ENCODE measurements around the gene CRYGN. TPM values are rescaled to one million over a fixed set of nuclear protein-coding genes. Genes with fewer than 3 reads are reported as not detected.
A peak's percentile ranks its signal among the peaks of the same experiment; 100 is the strongest.

Gene CRYGN
- total and polyA plus RNA-seq, 2 of the 13 experiments (the other 11 are each of a cell fraction or from before 2014, with no cell fraction given) = 0.11 TPM; not detected in 1

DNA sequence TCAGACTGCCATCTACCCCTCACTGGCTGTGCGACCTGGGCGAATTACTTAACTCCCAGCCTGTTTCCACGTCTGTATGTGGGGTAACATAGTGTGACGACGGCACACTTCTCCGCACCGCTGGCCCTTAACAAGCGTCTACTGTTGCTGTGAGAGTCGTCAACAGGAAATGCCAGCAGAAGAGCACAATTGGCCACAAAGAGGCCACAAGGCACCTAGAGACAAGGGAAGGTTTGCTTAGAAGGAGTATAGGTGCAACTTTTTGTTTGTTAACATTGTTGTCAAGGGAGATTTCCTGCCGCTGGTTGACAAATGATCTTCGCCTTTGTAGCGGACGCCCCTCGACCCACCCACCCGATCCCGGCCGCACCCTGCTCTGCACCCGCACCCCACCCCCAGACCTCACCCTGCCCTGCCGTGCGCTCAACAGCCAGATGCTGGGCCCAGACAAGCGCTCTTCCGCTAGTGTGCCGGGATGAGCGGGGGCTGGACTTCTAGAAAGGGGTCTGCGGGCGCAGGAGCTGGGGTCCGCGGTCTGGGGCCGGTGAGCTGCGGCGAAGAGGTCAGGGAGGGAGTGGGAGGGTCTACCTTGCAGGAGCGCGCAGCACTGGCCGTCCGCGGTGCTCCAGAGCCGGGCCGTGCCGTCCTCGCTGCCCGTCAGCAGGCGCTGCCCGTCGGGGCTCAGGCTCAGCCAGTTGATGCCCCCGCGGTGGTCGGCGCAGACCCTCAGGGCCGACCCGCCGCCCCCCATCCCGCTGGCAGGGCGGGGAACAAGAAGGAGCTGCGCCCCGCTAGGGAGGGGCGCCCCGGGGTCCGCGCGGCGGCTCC is 30.9 kb downstream of the CRYGN start (continued):
- TF ChIP-seq, protein P1, sequence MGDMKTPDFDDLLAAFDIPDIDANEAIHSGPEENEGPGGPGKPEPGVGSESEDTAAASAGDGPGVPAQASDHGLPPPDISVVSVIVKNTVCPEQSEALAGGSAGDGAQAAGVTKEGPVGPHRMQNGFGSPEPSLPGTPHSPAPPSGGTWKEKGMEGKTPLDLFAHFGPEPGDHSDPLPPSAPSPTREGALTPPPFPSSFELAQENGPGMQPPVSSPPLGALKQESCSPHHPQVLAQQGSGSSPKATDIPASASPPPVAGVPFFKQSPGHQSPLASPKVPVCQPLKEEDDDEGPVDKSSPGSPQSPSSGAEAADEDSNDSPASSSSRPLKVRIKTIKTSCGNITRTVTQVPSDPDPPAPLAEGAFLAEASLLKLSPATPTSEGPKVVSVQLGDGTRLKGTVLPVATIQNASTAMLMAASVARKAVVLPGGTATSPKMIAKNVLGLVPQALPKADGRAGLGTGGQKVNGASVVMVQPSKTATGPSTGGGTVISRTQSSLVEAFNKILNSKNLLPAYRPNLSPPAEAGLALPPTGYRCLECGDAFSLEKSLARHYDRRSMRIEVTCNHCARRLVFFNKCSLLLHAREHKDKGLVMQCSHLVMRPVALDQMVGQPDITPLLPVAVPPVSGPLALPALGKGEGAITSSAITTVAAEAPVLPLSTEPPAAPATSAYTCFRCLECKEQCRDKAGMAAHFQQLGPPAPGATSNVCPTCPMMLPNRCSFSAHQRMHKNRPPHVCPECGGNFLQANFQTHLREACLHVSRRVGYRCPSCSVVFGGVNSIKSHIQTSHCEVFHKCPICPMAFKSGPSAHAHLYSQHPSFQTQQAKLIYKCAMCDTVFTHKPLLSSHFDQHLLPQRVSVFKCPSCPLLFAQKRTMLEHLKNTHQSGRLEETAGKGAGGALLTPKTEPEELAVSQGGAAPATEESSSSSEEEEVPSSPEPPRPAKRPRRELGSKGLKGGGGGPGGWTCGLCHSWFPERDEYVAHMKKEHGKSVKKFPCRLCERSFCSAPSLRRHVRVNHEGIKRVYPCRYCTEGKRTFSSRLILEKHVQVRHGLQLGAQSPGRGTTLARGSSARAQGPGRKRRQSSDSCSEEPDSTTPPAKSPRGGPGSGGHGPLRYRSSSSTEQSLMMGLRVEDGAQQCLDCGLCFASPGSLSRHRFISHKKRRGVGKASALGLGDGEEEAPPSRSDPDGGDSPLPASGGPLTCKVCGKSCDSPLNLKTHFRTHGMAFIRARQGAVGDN (CRISPR knock-in tag; IDR thresholded peaks at IDR 0.05) = peak; percentile 20
- TF ChIP-seq ELF3 (CRISPR knock-in tag; IDR thresholded peaks at IDR 0.05) = peak; percentile 49; the same call in 1 of the 2 replicates
- no peak for TF ChIP-seq SSRP1 (CRISPR knock-in tag; IDR thresholded peaks at IDR 0.05)
- TF ChIP-seq, protein P2, sequence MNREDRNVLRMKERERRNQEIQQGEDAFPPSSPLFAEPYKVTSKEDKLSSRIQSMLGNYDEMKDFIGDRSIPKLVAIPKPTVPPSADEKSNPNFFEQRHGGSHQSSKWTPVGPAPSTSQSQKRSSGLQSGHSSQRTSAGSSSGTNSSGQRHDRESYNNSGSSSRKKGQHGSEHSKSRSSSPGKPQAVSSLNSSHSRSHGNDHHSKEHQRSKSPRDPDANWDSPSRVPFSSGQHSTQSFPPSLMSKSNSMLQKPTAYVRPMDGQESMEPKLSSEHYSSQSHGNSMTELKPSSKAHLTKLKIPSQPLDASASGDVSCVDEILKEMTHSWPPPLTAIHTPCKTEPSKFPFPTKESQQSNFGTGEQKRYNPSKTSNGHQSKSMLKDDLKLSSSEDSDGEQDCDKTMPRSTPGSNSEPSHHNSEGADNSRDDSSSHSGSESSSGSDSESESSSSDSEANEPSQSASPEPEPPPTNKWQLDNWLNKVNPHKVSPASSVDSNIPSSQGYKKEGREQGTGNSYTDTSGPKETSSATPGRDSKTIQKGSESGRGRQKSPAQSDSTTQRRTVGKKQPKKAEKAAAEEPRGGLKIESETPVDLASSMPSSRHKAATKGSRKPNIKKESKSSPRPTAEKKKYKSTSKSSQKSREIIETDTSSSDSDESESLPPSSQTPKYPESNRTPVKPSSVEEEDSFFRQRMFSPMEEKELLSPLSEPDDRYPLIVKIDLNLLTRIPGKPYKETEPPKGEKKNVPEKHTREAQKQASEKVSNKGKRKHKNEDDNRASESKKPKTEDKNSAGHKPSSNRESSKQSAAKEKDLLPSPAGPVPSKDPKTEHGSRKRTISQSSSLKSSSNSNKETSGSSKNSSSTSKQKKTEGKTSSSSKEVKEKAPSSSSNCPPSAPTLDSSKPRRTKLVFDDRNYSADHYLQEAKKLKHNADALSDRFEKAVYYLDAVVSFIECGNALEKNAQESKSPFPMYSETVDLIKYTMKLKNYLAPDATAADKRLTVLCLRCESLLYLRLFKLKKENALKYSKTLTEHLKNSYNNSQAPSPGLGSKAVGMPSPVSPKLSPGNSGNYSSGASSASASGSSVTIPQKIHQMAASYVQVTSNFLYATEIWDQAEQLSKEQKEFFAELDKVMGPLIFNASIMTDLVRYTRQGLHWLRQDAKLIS (CRISPR knock-in tag; IDR thresholded peaks at IDR 0.05) = no peak
- TF ChIP-seq, protein P3, sequence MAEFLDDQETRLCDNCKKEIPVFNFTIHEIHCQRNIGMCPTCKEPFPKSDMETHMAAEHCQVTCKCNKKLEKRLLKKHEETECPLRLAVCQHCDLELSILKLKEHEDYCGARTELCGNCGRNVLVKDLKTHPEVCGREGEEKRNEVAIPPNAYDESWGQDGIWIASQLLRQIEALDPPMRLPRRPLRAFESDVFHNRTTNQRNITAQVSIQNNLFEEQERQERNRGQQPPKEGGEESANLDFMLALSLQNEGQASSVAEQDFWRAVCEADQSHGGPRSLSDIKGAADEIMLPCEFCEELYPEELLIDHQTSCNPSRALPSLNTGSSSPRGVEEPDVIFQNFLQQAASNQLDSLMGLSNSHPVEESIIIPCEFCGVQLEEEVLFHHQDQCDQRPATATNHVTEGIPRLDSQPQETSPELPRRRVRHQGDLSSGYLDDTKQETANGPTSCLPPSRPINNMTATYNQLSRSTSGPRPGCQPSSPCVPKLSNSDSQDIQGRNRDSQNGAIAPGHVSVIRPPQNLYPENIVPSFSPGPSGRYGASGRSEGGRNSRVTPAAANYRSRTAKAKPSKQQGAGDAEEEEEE (CRISPR knock-in tag; IDR thresholded peaks at IDR 0.05; ENCODE audit: borderline replicate concordance) = no peak
- TF ChIP-seq MAZ (IDR thresholded peaks at IDR 0.05; ENCODE audit: borderline replicate concordance, low read depth, low read length) = no peak
- no peak for TF ChIP-seq MAZ (CRISPR knock-in tag; IDR thresholded peaks at IDR 0.05; ENCODE audit: low read depth)
- TF ChIP-seq RARA (CRISPR knock-in tag; IDR thresholded peaks at IDR 0.05) = peak; percentile 37; the same call in 1 of the 2 replicates
- TF ChIP-seq PHF8 (CRISPR knock-in tag; IDR thresholded peaks at IDR 0.05) = peak; percentile 2; the same call in 1 of the 2 replicates
- TF ChIP-seq, protein P4, sequence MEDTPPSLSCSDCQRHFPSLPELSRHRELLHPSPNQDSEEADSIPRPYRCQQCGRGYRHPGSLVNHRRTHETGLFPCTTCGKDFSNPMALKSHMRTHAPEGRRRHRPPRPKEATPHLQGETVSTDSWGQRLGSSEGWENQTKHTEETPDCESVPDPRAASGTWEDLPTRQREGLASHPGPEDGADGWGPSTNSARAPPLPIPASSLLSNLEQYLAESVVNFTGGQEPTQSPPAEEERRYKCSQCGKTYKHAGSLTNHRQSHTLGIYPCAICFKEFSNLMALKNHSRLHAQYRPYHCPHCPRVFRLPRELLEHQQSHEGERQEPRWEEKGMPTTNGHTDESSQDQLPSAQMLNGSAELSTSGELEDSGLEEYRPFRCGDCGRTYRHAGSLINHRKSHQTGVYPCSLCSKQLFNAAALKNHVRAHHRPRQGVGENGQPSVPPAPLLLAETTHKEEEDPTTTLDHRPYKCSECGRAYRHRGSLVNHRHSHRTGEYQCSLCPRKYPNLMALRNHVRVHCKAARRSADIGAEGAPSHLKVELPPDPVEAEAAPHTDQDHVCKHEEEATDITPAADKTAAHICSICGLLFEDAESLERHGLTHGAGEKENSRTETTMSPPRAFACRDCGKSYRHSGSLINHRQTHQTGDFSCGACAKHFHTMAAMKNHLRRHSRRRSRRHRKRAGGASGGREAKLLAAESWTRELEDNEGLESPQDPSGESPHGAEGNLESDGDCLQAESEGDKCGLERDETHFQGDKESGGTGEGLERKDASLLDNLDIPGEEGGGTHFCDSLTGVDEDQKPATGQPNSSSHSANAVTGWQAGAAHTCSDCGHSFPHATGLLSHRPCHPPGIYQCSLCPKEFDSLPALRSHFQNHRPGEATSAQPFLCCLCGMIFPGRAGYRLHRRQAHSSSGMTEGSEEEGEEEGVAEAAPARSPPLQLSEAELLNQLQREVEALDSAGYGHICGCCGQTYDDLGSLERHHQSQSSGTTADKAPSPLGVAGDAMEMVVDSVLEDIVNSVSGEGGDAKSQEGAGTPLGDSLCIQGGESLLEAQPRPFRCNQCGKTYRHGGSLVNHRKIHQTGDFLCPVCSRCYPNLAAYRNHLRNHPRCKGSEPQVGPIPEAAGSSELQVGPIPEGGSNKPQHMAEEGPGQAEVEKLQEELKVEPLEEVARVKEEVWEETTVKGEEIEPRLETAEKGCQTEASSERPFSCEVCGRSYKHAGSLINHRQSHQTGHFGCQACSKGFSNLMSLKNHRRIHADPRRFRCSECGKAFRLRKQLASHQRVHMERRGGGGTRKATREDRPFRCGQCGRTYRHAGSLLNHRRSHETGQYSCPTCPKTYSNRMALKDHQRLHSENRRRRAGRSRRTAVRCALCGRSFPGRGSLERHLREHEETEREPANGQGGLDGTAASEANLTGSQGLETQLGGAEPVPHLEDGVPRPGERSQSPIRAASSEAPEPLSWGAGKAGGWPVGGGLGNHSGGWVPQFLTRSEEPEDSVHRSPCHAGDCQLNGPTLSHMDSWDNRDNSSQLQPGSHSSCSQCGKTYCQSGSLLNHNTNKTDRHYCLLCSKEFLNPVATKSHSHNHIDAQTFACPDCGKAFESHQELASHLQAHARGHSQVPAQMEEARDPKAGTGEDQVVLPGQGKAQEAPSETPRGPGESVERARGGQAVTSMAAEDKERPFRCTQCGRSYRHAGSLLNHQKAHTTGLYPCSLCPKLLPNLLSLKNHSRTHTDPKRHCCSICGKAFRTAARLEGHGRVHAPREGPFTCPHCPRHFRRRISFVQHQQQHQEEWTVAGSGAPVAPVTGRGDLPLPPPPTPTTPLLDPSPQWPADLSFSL (CRISPR knock-in tag; IDR thresholded peaks at IDR 0.05) = peak; percentile 56; the same call in 1 of the 2 replicates
- no peak for TF ChIP-seq ELF4 (CRISPR knock-in tag; IDR thresholded peaks at IDR 0.05; ENCODE audit: borderline replicate concordance)
